GM12872 (cell line): ENCODE results near the gene HSFY1.
"Not testable (repeated sequence)": the region's sequence is repeated elsewhere in the genome, so short reads cannot be mapped to it uniquely, and the experiment has no call there.

Experiments
- CTCF ChIP-seq: IDR thresholded peaks from 3 replicates; pipeline ENCODE4 v1.5.1; 2011; ENCODE audit warnings: low read depth, mild to moderate bottlenecking, low read length, moderate library complexity; ENCODE audit not compliant: insufficient read depth

HSFY1 gene, protein sequence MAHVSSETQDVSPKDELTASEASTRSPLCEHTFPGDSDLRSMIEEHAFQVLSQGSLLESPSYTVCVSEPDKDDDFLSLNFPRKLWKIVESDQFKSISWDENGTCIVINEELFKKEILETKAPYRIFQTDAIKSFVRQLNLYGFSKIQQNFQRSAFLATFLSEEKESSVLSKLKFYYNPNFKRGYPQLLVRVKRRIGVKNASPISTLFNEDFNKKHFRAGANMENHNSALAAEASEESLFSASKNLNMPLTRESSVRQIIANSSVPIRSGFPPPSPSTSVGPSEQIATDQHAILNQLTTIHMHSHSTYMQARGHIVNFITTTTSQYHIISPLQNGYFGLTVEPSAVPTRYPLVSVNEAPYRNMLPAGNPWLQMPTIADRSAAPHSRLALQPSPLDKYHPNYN

DNA sequence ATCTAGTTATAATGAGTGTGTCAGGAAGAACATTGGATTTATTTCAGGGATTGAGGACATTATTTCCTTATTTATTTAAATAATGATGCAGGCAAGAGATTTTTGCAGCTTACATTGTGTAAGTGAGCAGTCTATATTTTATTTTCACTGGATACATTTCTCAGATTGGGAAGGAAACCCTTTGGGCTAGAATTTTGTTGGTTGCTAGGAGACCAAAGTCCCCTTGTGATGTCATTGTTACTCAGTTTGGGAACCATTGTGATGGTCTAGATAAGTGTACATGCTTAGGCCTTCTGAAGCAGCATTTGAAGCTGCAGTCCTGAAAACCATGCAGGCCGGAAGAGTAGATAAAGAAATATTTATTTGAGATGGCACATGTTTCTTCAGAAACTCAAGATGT lies at the start of gene HSFY1:
HSFY1 (plus strand) TSS at position 301 of the 400 bp plus-strand sequence; CDS start at position 369, 68 bp downstream.
- TF ChIP-seq CTCF = not testable (repeated sequence)
